ENCODE results near the gene ULK4.
"Not testable (repeated sequence)": the region's sequence is repeated elsewhere in the genome, so short reads cannot be mapped to it uniquely, and the experiment has no call there.

ULK4 gene

GRCh38 chr3:41448396-41448795 lies 513.5 kb downstream of the ULK4 start:
- no peak for DNase-seq

- DNase-seq, result no peak
These were observed 514.2 kb downstream of the ULK4 start for GRCh38 chr3:41447701-41448100.

GRCh38 chr3:41446316-41446715 lies 515.6 kb downstream of the ULK4 start:
- DNase-seq, result not testable (repeated sequence)

- no peak for DNase-seq
These were observed 520.3 kb downstream of the ULK4 start for GRCh38 chr3:41441568-41441967.

- DNase-seq, result no peak
These were observed 520.8 kb downstream of the ULK4 start for GRCh38 chr3:41441139-41441538.

GRCh38 chr3:41436983-41437382 lies 524.9 kb downstream of the ULK4 start:
- no peak for DNase-seq

- DNase-seq, result no peak
These were observed 527.1 kb downstream of the ULK4 start for GRCh38 chr3:41434781-41435180.

- DNase-seq, result no peak
These were observed 530.5 kb downstream of the ULK4 start for GRCh38 chr3:41431386-41431785.

GRCh38 chr3:41430886-41431285 lies 531.0 kb downstream of the ULK4 start:
- no peak for DNase-seq

- DNase-seq, result no peak
These were observed 531.5 kb downstream of the ULK4 start for GRCh38 chr3:41430391-41430790.

- DNase-seq, result no peak
These were observed 535.4 kb downstream of the ULK4 start for GRCh38 chr3:41426485-41426884.

GRCh38 chr3:41424543-41425300 lies 537.2 kb downstream of the ULK4 start:
- no peak for DNase-seq

GRCh38 chr3:41419809-41420208 lies 542.1 kb downstream of the ULK4 start:
- no peak for DNase-seq

- DNase-seq, result no peak
These were observed 542.8 kb downstream of the ULK4 start for GRCh38 chr3:41418961-41419691.

- no peak for DNase-seq
These were observed 544.3 kb downstream of the ULK4 start for GRCh38 chr3:41417574-41417973.

- no peak for DNase-seq
These were observed 550.8 kb downstream of the ULK4 start for GRCh38 chr3:41411065-41411464.

- DNase-seq, result no peak
These were observed 556.4 kb downstream of the ULK4 start for GRCh38 chr3:41405466-41405865.

- DNase-seq, result no peak
These were observed 557.3 kb downstream of the ULK4 start for GRCh38 chr3:41404582-41404981.

- no peak for DNase-seq
These were observed 567.0 kb downstream of the ULK4 start for GRCh38 chr3:41394896-41395295.

GRCh38 chr3:41370765-41371535 lies 591.0 kb downstream of the ULK4 start:
- not testable (repeated sequence) for DNase-seq

GRCh38 chr3:41370307-41370706 lies 591.6 kb downstream of the ULK4 start:
- no peak for DNase-seq

- DNase-seq, result no peak
These were observed 592.1 kb downstream of the ULK4 start for GRCh38 chr3:41369838-41370237.

Measured in amygdala (tissue), 56 donors.